ENCODE data around the gene GABBR2. TPM values are rescaled to one million over a fixed set of nuclear protein-coding genes. Genes with fewer than 3 reads are reported as not detected.
A peak's percentile ranks its signal among the peaks of the same experiment; 100 is the strongest.

The GABBR2 gene
- total RNA-seq, 1 donor from 2014 or later = 0.84 TPM

- Histone ChIP-seq H3K27me3 (no peaks in the 10 kb centered on the region), H3K4me3 (no peak overlapping the region), H3K9me3 (no peaks in the 10 kb centered on the region), H3K4me1 (no peaks in the 10 kb centered on the region), H3K36me3 (no peaks in the 10 kb centered on the region), H3K27ac (no peak overlapping the region)
- ATAC-seq = peak; percentile 5
- intact Hi-C loops (cut with DNase I) = no loop called here
- TF ChIP-seq, protein P1, sequence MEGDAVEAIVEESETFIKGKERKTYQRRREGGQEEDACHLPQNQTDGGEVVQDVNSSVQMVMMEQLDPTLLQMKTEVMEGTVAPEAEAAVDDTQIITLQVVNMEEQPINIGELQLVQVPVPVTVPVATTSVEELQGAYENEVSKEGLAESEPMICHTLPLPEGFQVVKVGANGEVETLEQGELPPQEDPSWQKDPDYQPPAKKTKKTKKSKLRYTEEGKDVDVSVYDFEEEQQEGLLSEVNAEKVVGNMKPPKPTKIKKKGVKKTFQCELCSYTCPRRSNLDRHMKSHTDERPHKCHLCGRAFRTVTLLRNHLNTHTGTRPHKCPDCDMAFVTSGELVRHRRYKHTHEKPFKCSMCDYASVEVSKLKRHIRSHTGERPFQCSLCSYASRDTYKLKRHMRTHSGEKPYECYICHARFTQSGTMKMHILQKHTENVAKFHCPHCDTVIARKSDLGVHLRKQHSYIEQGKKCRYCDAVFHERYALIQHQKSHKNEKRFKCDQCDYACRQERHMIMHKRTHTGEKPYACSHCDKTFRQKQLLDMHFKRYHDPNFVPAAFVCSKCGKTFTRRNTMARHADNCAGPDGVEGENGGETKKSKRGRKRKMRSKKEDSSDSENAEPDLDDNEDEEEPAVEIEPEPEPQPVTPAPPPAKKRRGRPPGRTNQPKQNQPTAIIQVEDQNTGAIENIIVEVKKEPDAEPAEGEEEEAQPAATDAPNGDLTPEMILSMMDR (IDR thresholded peaks at IDR 0.05) = no peak
- DNase-seq = no peak
These were observed 385.5 kb downstream of the GABBR2 start for GRCh38 chr9:98323051-98323830.

GRCh38 chr9:98321269-98321668 is 387.5 kb downstream of the GABBR2 start:
- H3K4me3 ChIP-seq = no peak overlapping the region
- no peaks in the 10 kb centered on the region for H3K27me3 ChIP-seq
- TF ChIP-seq, protein P1 (IDR thresholded peaks at IDR 0.05) = no peak
- no peaks in the 10 kb centered on the region for H3K9me3 ChIP-seq
- no peak for ATAC-seq
- H3K27ac ChIP-seq = no peak overlapping the region
- H3K36me3 ChIP-seq = no peaks in the 10 kb centered on the region
- intact Hi-C loops (cut with DNase I) = no loop called here
- no peak for DNase-seq
- no peaks in the 10 kb centered on the region for H3K4me1 ChIP-seq

DNA sequence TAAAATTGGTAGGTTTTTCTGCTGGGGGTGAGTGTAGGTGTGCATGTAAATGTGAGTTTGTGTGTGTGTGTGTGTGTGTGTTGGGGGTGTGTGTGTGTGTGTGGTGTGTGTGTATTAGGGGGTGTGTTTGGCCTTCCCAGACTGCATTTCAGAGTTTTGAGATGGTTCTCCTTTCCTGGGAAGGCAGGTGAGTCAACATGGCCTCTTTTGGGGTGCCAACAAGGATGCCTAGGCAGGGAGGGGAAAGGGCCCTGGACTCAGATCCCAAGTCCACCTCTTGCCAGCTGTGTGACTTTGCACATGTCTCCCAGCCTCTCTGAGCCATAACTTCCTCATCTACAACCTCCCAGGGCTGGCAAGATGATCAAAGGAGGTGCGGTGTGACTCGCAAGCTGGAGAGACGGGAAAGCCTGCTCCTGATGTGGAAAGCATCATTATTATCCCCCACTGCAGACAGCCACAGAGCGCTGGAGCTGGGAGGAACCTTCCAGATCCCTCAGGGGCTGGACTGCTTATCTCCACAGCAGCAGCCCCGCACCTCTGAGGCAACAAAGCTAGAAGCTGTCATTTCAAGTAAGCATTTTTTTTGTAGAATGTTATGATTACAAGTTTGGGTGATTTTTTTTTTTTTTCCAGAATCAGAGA is 389.8 kb downstream of the GABBR2 start:
- peaks cover 7% of the 10 kb centered on the region for H3K4me1 ChIP-seq
- intact Hi-C loops (cut with DNase I) = no loop called here
- no peaks in the 10 kb centered on the region for H3K36me3 ChIP-seq
- no peaks in the 10 kb centered on the region for H3K27me3 ChIP-seq
- no peak for ATAC-seq
- TF ChIP-seq, protein P1 (IDR thresholded peaks at IDR 0.05) = no peak
- H3K9me3 ChIP-seq = no peaks in the 10 kb centered on the region
- no peak overlapping the region for H3K4me3 ChIP-seq
- DNase-seq = no peak
- H3K27ac ChIP-seq = no peak overlapping the region

- TF ChIP-seq, protein P1 (IDR thresholded peaks at IDR 0.05) = no peak
- no peak overlapping the region for H3K4me3 ChIP-seq
- H3K9me3 ChIP-seq = no peaks in the 10 kb centered on the region
- H3K4me1 ChIP-seq = peaks cover 7% of the 10 kb centered on the region
- intact Hi-C loops (cut with DNase I) = no loop called here
- DNase-seq (no peak), ATAC-seq (no peak)
- H3K36me3 ChIP-seq = no peaks in the 10 kb centered on the region
- H3K27me3 ChIP-seq = no peaks in the 10 kb centered on the region
- no peak overlapping the region for H3K27ac ChIP-seq
These were observed 390.5 kb downstream of the GABBR2 start for GRCh38 chr9:98318041-98318790.

DNA sequence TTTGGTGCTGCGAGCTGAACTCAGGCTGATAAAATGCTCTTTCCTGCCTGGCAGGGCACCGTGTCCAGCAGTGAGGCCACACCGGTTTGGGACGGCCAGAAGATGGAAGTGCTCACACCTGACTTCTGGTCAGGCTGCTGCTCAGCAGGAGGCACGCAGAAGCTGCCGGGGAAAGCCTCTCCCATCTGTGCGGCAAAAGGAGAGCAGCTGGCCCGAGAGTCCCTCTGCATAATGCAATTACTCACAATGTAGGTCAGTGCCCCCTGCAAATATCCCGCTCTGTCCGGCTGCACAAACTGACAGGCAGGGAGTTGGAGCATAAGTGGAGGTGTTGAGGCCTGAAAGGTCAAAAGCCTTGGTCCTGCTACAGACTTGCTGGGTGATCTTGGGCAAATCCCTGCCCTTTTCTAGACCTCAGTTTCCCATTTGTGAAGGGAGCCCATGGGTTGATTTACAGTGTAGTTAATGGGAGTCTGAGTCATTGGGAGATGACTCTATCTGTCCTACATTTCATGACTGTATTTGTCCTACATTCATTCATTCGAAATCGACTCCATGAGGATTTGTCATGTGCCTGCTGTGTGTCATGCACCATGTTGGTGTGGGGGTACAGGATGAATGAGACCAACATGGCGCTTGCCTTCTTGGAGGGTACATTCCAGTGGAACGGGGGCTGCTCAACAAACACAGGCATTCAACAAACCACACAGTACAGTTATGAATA is 391.4 kb downstream of the GABBR2 start:
- no peak overlapping the region for H3K4me3 ChIP-seq
- H3K9me3 ChIP-seq = no peaks in the 10 kb centered on the region
- H3K27me3 ChIP-seq = no peaks in the 10 kb centered on the region
- ATAC-seq (no peak), DNase-seq (no peak)
- H3K36me3 ChIP-seq = no peaks in the 10 kb centered on the region
- peaks cover 7% of the 10 kb centered on the region for H3K4me1 ChIP-seq
- intact Hi-C loops (cut with DNase I) = no loop called here
- TF ChIP-seq, protein P1 (IDR thresholded peaks at IDR 0.05) = no peak
- H3K27ac ChIP-seq = no peak overlapping the region
